HG03460 (cell line): ENCODE results near the gene TRIM40.

ENCODE experiments used
- ATAC-seq: cut with Tn5 transposase; IDR thresholded peaks from one replicate; pipeline ENCODE4 v1.9.1; 2021; ENCODE audit not compliant: unreplicated experiment

Gene TRIM40

DNA sequence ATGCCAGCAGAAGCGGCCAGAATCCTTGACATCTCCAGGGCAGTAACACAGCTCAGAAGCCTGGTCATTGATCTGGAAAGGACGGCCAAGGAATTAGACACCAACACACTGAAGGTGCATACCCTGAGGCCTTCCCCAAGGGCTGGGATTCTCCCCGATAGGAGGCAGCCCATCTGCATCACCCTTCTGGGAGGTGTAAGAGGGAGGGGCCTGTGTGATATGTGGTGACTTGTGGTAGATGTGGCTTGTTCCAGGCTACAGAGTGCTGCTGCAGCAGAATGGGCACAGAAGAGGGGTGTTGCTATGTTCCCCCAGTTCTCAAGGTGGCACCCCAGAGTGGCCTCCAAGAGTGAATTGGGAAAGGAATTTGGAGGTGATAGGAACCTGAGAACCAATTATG, 11.2 kb downstream of the TRIM40 start:
- no peak for ATAC-seq

DNA sequence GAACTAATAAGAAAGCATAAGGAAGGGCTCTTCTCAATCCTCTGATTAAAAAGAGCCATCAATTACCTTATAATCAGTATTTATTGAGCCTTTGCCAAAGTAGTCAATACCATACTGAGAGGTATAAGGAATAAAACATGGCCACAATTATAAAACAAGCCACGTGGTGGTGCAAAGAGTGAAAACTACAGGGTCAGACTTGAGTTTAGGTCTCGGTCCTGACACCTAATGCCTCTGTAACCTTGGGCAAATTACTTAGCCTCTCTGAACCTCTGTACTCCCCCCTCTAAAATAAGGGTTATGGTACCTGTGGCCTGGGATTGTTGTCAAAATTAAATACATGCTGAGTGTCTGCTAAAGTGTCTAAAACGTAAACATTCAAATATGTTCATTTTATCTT, 13.3 kb downstream of the TRIM40 start:
- no peak for ATAC-seq

DNA sequence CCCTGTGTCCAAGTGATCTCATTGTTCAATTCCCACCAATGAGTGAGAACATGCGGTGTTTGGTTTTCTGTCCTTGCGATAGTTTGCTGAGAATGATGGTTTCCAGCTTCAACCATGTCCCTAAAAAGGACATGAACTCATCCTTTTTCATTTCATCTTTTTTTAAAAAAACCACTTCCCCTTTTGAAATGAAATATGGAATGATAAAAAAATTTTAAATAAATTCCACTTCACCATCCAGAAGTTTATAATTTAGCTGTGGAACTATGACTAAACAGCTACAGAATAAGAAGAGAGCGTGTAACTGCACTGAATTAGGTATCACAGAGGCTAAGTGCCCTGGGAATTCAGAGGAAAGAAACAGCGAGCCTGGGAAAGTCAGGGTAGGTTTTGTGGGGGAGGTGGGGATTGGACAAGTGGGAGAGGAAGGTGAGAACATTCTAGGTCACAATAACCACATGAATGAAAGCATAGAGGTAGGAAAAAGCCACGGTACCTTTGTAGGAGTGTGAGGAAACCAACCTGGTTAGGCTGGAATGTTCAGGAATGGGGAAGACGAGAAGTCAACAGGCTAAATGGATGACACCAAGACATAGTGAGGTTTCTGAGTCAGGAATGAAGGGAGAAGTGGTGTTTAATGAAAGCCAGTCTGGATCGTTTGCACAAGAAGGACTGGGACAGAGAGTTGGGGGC, 14.1 kb downstream of the TRIM40 start:
- no peak for ATAC-seq

DNA sequence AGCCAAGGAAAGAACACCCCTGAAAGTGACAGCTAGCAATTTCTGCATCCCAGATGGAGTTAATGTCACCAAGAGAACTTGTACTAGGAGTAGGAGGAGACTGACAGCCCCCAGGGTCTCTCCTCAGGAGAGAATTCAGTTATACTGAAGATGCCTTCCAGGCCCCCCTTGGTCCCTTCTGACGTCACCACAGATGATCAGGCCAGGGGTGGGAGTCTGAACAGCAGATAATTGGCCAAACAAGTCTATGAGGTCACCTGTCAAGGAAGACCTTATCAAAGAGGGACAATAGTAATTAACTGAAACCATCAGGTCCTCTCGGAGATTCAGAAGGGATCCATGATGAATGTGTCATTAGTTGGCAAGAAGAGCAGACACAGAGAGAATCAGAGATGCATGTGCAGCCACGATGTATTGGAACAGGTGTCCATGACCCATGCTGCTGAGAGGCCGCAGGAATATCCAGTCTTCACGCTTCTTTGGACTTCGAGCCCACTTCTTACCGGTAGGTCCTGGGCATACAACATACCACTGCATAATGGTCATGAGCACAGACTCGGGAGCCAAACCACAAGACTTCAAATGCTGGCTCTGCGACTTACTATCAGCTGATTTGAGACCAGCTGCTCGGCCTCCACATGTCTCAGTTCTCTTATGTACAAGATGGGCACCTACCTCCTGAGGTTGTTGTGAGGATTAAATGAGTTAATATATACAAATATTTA, 14.9 kb downstream of the TRIM40 start:
- ATAC-seq, result no peak

DNA sequence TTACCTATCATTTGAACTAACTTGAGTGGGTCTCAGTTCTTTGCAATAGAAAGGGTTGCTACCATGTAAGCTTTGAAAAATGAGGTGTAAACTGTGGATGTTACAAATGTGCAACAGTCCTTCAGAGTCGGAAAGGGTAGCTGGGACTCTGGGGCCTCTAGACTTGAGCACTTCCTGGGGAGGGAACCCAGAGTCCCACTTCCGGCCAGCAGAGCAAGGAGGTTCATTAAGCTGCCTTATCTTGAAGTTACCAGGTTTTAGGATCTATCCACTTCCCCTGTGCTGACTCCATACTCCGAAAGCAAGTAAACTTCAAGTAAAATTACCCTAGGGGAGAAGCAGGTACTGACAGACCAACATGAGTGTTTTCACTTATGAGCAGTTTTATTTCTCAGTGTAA, 15.6 kb downstream of the TRIM40 start:
- ATAC-seq, result no peak

DNA sequence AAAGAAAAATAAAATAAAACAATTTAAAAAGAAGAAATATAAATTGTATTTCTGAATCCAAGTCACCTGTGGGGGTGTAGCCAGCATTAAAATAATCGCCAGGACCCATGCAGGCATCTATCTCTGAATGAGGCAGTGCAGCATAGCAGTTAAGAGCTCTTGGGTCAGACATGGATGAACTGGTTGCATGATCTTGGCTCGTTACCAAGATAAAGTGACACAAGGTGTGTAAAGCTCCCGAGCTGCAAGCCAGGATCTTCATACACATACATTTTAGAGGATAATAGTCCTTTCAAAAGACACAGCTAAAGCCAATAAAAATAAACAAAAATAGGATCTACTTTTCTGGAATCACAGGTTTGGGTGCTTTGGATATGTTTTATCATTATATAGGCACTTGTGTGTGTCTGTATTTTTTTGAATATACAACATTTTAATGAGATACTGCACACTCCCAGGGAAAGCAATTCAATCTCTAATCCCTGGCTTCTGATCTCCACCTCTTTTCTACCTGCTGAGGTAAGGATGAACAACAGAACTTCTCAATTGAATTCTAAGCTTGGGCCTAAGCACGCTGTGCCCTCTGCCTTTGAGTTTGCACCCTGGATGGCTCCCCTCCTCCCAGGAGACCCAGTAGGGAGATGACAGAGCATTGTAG, 16.2 kb downstream of the TRIM40 start:
- ATAC-seq, result no peak

DNA sequence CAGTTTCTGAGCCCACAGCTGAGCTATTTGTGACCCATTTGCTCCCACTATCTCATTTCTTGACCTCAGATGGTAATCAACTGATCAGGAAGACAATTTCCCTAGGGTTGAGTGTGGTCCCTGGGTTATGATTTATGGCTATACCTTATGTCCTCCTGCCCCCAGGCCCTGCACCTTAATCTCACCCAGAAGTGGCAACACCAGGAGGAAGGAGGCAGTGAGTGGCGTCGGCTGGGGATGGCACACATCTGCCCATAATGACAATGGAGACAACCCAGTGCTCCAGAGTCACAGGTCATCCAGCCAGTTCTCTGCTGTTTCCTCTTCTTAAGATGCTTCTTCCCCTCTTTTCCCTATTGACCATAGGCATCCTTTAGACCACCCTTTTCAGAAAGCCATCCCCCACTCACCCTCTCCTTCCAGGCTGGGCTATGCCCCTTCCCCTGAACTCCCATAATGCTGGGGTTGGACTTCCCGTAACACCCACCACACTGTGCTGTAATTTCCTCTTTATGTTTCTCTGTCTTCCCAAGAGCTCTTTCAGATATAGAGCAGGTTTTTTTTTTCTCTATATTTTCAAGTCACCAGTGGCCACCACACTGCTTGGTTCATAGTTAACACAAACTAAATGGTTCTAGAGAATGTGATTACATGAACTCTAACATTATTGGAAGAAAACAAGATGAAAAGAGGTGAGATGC, 17.1 kb downstream of the TRIM40 start:
- ATAC-seq, result no peak

DNA sequence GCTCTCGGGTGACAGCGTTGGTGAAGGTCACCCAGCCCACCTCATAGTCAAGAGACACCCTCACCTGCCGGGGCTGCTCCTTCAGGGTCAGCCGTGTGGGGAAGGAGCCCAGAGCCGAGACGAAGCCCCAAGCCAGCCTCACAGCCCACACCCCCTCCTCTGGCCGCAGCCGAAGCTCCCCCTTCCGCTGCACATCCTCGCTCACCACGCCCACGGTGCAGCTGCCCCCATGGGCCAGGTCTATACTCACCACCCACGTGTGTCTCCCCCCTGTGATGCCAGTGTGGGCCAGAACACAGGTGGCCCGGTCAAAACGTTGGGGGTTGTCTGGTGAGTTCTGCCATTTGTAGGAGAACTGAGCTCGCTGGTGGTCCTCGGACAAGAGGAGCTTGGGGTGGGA, 18.1 kb downstream of the TRIM40 start:
- no peak for ATAC-seq

DNA sequence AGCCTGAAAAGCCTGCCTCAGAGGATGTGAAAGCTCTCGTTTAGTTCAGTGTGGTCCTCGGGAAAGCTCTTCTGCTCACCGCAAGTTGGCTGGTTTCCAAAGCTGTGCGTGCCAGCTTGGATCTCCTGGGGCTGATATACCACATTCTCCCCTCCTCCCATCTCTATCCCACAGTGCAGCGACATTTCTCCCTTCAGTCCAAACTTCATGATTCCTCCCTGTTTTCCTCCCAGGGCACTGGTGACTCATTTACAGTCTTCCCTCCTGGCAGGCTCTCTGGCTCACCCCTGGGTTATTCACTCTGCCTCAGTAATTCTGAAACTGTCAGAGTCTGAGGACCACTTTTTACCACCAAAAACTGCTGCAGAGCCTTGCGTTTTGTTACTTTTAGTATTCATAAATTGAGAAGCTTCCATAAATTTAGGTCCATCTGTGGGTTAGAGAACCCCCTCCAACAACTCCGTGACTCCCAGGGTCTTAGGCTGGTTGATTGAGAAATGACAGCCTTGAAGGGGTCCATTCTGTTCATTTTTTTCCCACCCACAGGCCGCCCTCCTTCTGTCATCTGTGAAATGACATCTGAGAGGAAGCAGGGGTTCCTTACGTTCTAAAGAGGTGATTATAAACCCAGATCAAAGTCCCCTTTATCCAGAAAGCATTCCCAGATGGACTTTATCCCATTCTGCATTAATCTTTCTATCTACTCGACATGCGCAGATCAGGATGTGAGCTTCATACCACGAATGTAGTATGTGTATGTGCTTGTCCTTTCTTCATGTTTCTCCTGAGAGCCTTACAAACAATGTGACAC, 19.0 kb downstream of the TRIM40 start:
- ATAC-seq, result no peak

DNA sequence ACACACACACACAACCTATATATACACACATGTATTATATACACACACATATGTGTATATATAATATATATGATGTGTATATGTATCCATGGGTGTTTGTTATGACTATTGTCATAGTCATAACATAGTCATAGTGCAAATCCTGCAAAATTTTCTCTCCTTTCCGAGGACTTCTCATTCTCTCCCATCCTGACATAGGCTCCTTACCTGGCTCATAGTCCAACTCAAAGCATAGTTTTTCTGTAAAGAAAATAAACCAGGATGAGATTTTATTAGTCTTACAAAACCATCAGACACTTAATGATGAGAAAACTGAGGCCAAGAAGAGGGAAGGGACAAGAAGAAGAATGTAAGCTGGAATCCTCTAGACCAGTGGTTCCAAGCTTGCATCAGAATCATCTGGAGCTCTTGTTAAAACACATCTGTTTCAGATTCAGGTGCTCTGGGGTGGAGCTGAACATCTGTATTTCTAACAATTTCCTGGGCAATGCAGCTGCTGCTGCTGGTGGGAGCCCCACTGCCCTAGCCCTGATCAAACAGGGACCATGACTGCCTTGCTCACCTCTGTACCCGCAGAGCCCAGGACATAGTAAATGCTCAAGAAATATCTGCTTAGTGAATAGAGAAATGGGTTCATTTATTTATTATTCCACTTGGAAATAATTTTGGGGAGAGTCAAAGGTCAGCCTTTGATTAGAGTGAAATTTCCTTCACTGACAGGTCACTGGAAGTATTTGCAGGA, 19.8 kb downstream of the TRIM40 start:
- ATAC-seq, result no peak

DNA sequence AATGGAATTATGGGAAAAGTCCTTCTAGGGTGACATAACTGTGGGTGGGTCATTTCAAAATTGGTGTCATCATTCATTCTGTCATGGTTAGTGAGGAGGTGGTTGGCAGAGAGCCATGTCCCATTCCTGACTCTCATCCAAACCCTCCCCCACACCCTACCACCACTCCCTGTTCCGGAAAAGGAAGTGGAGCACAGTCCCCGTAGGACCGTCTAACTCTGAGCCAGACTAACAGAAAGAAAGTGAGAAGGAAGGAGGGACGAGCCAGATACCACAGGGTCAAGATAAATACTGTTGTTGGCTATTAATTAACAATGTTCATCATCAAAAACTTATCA, 20.3 kb downstream of the TRIM40 start:
- no peak for ATAC-seq

DNA sequence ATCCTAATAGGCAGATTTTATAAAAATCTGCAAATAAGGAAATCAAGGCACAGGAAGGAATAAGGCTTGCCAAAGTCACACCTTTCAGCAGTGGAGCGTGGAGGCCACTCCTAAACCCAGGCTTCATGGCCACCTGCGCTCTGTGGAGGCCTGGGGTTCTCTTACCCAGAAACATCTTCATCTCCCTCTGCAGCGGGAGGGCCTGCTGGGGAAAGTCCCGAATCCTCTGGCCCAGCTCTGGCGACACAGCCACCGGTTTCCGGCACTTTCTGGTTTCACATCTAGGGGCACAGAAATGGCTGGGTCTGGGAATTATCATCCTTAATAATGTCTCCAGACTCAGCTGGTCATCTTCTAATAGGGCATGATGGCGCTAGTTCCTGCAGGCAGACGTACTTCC, 20.8 kb downstream of the TRIM40 start:
- no peak for ATAC-seq

DNA sequence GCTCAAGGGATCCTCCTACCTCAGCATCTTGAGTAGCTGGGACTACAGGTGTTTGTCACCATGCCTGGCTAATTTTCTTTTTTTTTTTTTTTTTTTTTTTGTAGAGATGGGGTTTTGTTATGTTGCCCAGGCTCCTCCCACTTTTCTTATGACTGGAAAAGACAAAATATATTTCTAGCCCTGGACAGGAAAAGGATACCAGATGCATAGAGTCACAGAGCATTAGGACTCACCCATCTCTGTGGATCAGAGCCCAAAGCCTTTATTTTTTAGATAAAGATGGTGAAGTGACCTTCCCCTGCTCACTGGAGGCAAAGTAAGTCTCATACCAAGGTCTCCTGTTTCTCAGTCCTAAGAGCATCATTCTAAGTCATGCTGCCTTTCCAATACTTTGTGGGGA, 21.6 kb downstream of the TRIM40 start:
- no peak for ATAC-seq

DNA sequence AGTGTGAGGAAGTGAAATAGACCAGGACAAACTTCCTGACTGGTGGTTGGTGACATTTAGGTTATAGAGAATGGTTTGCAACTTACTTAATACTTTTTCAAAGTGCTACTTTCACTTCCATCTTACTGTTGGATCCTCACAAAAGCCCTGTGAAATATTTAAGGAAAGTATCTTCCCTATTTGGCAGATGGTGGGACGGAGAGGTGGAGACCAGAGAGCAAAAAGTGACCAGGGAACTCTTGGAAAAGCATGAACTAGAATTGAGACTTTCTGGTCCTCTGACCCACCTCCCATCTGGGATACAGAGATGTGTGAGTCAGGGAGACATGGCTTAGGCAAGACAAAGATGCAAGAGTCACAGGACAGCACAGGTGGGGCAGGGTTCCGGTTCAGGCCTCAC, 22.1 kb downstream of the TRIM40 start:
- ATAC-seq, result no peak

DNA sequence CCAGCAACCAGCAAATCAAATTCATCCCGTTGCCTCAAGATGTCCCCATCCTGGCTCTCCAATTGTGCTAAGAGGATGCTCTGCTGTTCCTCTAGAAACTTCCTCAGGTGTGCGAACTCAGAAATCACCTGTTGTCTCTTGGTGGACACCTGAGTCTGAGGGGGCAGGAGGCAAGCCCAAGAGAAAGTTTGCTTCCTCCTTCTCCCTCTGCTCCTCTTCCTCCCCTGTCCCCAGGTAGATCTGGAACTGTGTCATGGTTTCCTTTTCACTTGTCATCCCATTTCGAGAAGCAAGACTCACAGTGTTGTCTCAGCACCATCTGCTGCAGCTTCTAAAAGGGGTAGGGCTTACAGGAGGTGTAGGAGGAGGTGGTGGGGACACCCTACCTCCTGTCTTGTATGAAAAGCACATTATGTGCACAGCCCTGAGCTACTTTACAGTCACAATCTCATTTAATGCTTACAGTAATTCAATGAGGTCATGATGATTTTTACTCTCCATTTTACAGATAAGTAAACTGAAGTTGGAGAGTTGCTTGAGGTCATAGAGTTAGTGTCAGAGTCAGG, 22.6 kb downstream of the TRIM40 start:
- no peak for ATAC-seq

DNA sequence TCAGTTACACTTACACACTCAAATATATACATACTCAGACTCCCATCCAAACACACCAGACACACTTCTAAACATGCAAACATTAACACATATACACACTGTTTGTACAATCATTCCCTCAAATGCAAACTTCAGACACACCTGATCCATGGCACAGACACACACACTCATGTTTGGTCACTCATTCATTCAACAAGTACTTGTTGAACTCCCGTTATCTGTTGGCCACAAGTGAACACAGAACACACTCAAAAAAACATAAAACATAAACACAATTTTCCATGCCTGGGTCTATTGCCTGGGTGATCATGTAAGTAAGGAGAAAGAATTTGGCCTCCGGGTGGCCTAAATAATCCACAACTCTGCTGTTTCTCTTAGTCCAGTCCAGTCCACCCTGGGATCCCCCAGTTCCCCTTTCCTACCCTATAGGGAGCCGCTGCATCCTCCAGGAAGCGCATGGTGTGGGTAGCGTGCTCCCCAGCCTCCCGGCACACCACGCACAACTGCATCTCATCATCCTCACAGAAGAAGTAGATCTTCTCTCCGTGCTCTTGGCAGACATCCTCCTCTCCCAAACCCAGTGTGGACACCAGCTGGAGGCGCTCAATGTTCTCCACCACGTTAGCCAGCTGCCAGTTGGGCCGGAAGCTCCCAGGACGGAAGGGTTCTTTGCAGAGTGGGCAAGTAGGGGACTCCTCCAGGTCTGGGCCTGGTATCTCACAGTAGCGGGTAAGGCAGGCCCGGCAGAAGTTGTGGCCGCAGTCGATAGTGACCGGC, 24.3 kb downstream of the TRIM40 start:
- ATAC-seq, result no peak

DNA sequence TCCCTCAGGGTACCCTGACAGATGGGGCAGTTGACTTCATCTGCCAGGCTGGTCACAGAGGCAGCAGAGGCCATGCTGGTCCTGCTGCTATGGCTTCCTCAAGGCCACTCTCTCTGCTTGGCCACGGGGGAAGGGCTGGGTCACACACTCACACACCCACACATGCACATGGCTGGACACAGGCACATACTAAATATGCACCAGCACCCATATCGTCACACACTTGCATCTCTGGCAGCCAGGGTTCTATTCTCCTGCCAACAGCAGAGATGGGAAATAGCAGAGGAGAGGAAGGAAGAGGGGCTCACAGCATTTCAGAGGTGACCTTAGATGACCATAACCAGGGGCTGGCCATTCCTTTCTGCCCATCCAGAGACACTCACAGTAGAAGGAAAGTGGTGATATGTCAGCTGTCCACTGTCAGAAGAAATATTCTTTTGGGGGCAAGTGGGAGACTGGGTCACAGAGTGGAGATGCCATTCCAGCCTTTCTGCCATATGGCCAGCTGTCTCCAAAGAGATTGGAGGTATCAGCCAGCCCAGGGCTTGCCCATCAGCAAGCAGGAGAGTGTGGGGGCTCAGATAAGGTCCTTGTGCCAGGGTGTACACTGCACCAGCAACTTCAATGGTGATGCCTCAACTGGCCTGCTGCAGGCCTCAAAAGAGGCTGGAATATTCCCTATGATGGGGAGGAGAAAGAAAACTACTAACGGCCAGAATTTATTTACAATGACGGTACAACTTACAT, 25.0 kb downstream of the TRIM40 start, which contains the start of gene TRIM10:
TRIM10 (minus strand) TSS at position 427 of the 747 bp plus-strand sequence; CDS start at position 74, 353 bp downstream.
- no peak for ATAC-seq
